RWPE2 (cell line): ENCODE results near the gene GLS2.
"Not testable (repeated sequence)": the region's sequence is repeated elsewhere in the genome, so short reads cannot be mapped to it uniquely, and the experiment has no call there.

ENCODE experiments used
- ATAC-seq: fragments of 200-7000 bp; cut with Tn5 transposase; 3 replicates; pipeline ENCODE4 v1.9.1; 2021; ENCODE audit warnings: low read depth
- DNase-seq: peaks from one replicate; pipeline ENCODE4 v3.0.0-alpha.2; 2020; ENCODE audit warnings: low spot score
- H3K27ac ChIP-seq: fragments of 450-650 bp; 2 replicates; pipeline ENCODE4 v1.5.1; 2017; ENCODE audit warnings: mild to moderate bottlenecking; ENCODE audit not compliant: poor library complexity, severe bottlenecking
- H3K27me3 ChIP-seq: fragments of 250-450 bp; sonication (Bioruptor Pico); 2 replicates; pipeline ENCODE4 v1.5.1; 2021; ENCODE audit warnings: mild to moderate bottlenecking, moderate library complexity; ENCODE audit not compliant: insufficient read depth, poor library complexity, severe bottlenecking
- H3K36me3 ChIP-seq: fragments of 250-450 bp; sonication (Bioruptor Pico); 2 replicates; pipeline ENCODE4 v1.5.1; 2020; ENCODE audit warnings: low read depth, mild to moderate bottlenecking, moderate library complexity
- H3K4me1 ChIP-seq: fragments of 250-450 bp; sonication (Bioruptor Pico); 2 replicates; pipeline ENCODE4 v1.5.1; 2021; ENCODE audit warnings: mild to moderate bottlenecking, moderate library complexity; ENCODE audit not compliant: insufficient read depth, poor library complexity, severe bottlenecking
- H3K4me3 ChIP-seq: fragments of 250-450 bp; sonication (Bioruptor Pico); 2 replicates; pipeline ENCODE4 v1.5.1; 2021; ENCODE audit warnings: mild to moderate bottlenecking, moderate library complexity; ENCODE audit not compliant: severe bottlenecking
- H3K9me3 ChIP-seq: fragments of 250-450 bp; sonication (Bioruptor Pico); 2 replicates; pipeline ENCODE4 v1.5.1; 2021; ENCODE audit warnings: mild to moderate bottlenecking, moderate library complexity; ENCODE audit not compliant: severe bottlenecking
- TF ChIP-seq, protein P1 (sequence below): fragments of 450-650 bp; IDR thresholded peaks from one replicate; pipeline ENCODE4 v1.5.1; 2017; ENCODE audit warnings: mild to moderate bottlenecking, moderate library complexity; ENCODE audit not compliant: poor library complexity, severe bottlenecking

GLS2 gene

GRCh38 chr12:56448860-56449621 lies 38.9 kb downstream of the GLS2 start, which contains the start of gene TIMELESS:
Gene TIMELESS, minus strand, starts transcription at chr12:56449426. Its CDS starts 15,256 bp downstream, at chr12:56434170.
- Histone ChIP-seq H3K9me3 (no peaks in the 10 kb centered on the region), H3K4me1 (peaks cover 5% of the 10 kb centered on the region), H3K4me3 (peak within 1 kb of the TSS; percentile 75), H3K27me3 (no peaks in the 10 kb centered on the region), H3K27ac (peak within 1 kb of the TSS; percentile 72), H3K36me3 (no peaks in the 10 kb centered on the region)
- TF ChIP-seq, protein P1, sequence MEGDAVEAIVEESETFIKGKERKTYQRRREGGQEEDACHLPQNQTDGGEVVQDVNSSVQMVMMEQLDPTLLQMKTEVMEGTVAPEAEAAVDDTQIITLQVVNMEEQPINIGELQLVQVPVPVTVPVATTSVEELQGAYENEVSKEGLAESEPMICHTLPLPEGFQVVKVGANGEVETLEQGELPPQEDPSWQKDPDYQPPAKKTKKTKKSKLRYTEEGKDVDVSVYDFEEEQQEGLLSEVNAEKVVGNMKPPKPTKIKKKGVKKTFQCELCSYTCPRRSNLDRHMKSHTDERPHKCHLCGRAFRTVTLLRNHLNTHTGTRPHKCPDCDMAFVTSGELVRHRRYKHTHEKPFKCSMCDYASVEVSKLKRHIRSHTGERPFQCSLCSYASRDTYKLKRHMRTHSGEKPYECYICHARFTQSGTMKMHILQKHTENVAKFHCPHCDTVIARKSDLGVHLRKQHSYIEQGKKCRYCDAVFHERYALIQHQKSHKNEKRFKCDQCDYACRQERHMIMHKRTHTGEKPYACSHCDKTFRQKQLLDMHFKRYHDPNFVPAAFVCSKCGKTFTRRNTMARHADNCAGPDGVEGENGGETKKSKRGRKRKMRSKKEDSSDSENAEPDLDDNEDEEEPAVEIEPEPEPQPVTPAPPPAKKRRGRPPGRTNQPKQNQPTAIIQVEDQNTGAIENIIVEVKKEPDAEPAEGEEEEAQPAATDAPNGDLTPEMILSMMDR = no peak
- ATAC-seq = peak; percentile 97
- DNase-seq = peak; percentile 81

DNA sequence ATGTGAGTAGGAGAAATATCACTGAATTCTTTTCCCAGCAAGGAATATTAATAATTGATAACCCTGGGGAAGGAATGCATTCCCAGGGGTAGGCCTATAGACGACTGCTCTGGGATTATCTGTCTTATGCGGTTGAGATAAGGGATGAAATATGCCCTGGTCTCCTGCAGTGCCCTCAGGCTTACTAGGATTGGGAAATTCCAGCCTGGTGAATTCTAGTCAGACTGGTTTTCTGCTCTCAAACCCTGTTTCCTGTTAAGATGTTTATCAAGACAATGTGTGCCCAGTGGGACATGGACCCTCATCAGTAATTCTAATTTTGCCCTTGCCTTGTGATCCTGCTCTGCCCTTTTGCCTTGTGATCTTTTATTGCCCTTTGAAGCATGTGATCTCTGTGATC lies 44.8 kb downstream of the GLS2 start:
- DNase-seq, H3K27me3 ChIP-seq, H3K36me3 ChIP-seq, H3K27ac ChIP-seq, H3K4me3 ChIP-seq, H3K9me3 ChIP-seq, ATAC-seq, H3K4me1 ChIP-seq: not testable (repeated sequence)

DNA sequence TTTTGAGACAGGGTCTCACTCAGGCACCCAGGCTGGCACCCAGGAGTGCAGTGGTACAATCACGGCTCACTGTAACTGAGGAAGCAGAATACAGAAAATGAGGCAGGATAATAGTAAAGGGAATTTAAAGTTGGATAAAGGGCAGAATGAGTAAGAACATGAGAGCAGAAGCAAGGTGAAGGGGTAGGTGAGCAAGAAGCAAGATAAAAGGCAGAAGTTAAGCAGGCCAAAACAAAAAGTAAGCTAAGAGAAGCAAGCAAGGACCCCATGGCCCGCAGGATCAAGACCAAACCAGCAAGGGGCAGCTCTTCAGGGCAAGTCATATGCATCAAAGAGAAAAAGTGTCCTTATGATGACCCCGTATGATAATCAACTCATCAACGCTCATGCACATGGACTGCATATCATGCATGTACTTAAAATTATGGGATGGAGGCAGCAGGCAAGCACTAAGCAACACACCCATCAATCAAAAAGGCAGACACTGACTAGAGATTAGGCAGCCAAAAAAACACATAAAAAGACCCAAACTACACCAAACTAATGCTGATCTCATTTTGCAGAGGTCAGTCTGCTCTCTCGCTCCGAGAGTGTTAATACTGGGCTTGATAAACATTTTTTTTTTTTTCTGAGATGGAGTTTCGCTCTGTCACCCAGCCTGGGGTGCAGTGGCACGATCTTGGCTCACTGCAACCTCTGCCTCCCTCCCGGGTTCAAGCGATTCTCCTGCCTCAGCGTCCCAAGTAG lies 50.4 kb downstream of the GLS2 start:
- no peak overlapping the region for H3K27ac ChIP-seq
- H3K9me3 ChIP-seq = no peaks in the 10 kb centered on the region
- DNase-seq (no peak), ATAC-seq (no peak)
- no peaks in the 10 kb centered on the region for H3K27me3 ChIP-seq
- H3K4me3 ChIP-seq = no peak overlapping the region
- H3K4me1 ChIP-seq = no peaks in the 10 kb centered on the region
- peaks cover 14% of the 10 kb centered on the region for H3K36me3 ChIP-seq
- TF ChIP-seq, protein P1 = no peak

GRCh38 chr12:56434828-56435227 lies 53.1 kb downstream of the GLS2 start:
- H3K4me1 ChIP-seq = no peaks in the 10 kb centered on the region
- ATAC-seq (no peak), DNase-seq (no peak)
- H3K36me3 ChIP-seq = peaks cover 36% of the 10 kb centered on the region
- no peak overlapping the region for H3K4me3 ChIP-seq
- no peaks in the 10 kb centered on the region for H3K27me3 ChIP-seq
- H3K9me3 ChIP-seq = no peaks in the 10 kb centered on the region
- TF ChIP-seq, protein P1 = no peak
- no peak overlapping the region for H3K27ac ChIP-seq

DNA sequence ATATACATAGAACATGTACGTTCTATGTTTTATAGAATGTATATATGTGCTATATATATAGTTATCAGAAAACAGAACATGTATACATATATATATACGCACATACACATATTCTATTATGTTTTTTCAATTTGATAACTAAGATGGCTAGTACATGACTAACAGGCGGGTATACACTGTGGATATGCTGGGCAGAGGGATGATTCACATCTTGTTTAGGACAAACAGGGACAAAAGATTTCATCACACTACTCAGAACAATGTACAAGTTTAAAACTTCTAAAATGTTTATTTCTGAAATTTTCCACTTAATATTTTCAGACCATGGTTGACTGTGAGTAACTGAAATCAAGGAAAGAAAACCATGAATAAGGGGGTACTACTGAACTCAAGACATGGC lies 56.1 kb downstream of the GLS2 start:
- Histone ChIP-seq H3K27me3 (no peaks in the 10 kb centered on the region), H3K4me3 (no peak overlapping the region), H3K27ac (no peak overlapping the region), H3K36me3 (peaks cover 56% of the 10 kb centered on the region), H3K4me1 (no peaks in the 10 kb centered on the region), H3K9me3 (no peaks in the 10 kb centered on the region)
- ATAC-seq (no peak), DNase-seq (no peak)
- TF ChIP-seq, protein P1 = no peak
